Neural crest cell (in vitro differentiated cells): ENCODE measurements around the gene CXCR4. TPM values are rescaled to one million over a fixed set of nuclear protein-coding genes. Genes with fewer than 3 reads are reported as not detected.

ENCODE experiments used
- DNase-seq: peaks from one replicate; pipeline ENCODE4 v3.0.0; 2021; ENCODE audit warnings: low read depth, mixed read lengths, low spot score
- H3K27ac Mint-ChIP-seq: one replicate; pipeline ENCODE4 v1.8.0; 2021; ENCODE audit warnings: mild to moderate bottlenecking, mixed read lengths; ENCODE audit not compliant: unreplicated experiment
- H3K27me3 Mint-ChIP-seq: 2 replicates; pipeline ENCODE4 v1.8.0; 2021; ENCODE audit warnings: low read depth, mild to moderate bottlenecking, mixed read lengths
- H3K36me3 Mint-ChIP-seq: 2 replicates; pipeline ENCODE4 v1.8.0; 2021; ENCODE audit warnings: low read depth, mild to moderate bottlenecking, mixed read lengths
- H3K4me1 Mint-ChIP-seq: 2 replicates; pipeline ENCODE4 v1.8.0; 2021; ENCODE audit warnings: mixed read lengths
- H3K4me3 Mint-ChIP-seq: one replicate; pipeline ENCODE4 v1.8.0; 2021; ENCODE audit warnings: mild to moderate bottlenecking, mixed read lengths
- H3K9me3 Mint-ChIP-seq: 2 replicates; pipeline ENCODE4 v1.8.0; 2021; ENCODE audit warnings: mixed read lengths
- CTCF ChIP-seq: fragments of 200-600 bp; sonication (generic); conservative IDR thresholded peaks from 2 replicates; pipeline ENCODE4 v1.5.0; 2021; ENCODE audit warnings: antibody characterized with exemption, mild to moderate bottlenecking
- total RNA-seq: library from RNA; stranded (reverse); gene quantifications from 2 replicates; pipeline ENCODE4 v1.2.1, GENCODE V29; 2021

The CXCR4 gene
- total RNA-seq, 1 donor from 2014 or later = 37.5 TPM

- Mint-ChIP-seq H3K27ac (peak overlapping the region; percentile 79), H3K9me3 (no peaks in the 10 kb centered on the region), H3K4me1 (peaks cover 55% of the 10 kb centered on the region), H3K27me3 (peaks cover 7% of the 10 kb centered on the region), H3K36me3 (peaks cover 19% of the 10 kb centered on the region), H3K4me3 (peak overlapping the region; percentile 69)
- DNase-seq = no peak
- TF ChIP-seq CTCF = no peak
Observed at GRCh38 chr2:136112317-136113208, 5.4 kb downstream of the CXCR4 start.

GRCh38 chr2:136111711-136112110 lies 6.2 kb downstream of the CXCR4 start:
- H3K9me3 Mint-ChIP-seq = no peaks in the 10 kb centered on the region
- peaks cover 19% of the 10 kb centered on the region for H3K36me3 Mint-ChIP-seq
- no peak overlapping the region for H3K4me3 Mint-ChIP-seq
- peaks cover 59% of the 10 kb centered on the region for H3K4me1 Mint-ChIP-seq
- peaks cover 3% of the 10 kb centered on the region for H3K27me3 Mint-ChIP-seq
- DNase-seq = no peak
- TF ChIP-seq CTCF = no peak
- no peak overlapping the region for H3K27ac Mint-ChIP-seq

GRCh38 chr2:136110526-136110925 lies 7.4 kb downstream of the CXCR4 start:
- Mint-ChIP-seq H3K27ac (no peak overlapping the region), H3K9me3 (no peaks in the 10 kb centered on the region), H3K36me3 (peaks cover 19% of the 10 kb centered on the region), H3K4me1 (peaks cover 54% of the 10 kb centered on the region), H3K4me3 (no peak overlapping the region), H3K27me3 (no peaks in the 10 kb centered on the region)
- DNase-seq = no peak
- no peak for TF ChIP-seq CTCF

- Mint-ChIP-seq H3K27me3 (no peaks in the 10 kb centered on the region), H3K4me1 (peaks cover 35% of the 10 kb centered on the region), H3K9me3 (no peaks in the 10 kb centered on the region), H3K4me3 (no peak overlapping the region), H3K27ac (no peak overlapping the region), H3K36me3 (peaks cover 3% of the 10 kb centered on the region)
- TF ChIP-seq CTCF = no peak
- no peak for DNase-seq
Observed at GRCh38 chr2:136108463-136108862, 9.5 kb downstream of the CXCR4 start.

GRCh38 chr2:136107051-136108033 lies 10.6 kb downstream of the CXCR4 start:
- Mint-ChIP-seq H3K9me3 (no peaks in the 10 kb centered on the region), H3K27me3 (no peaks in the 10 kb centered on the region), H3K27ac (no peak overlapping the region), H3K36me3 (no peaks in the 10 kb centered on the region), H3K4me3 (no peak overlapping the region), H3K4me1 (peaks cover 24% of the 10 kb centered on the region)
- DNase-seq = no peak
- no peak for TF ChIP-seq CTCF
